ENCODE data around the gene PSMB5. TPM values are rescaled to one million over a fixed set of nuclear protein-coding genes. Genes with fewer than 3 reads are reported as not detected.

PSMB5 gene
- total and polyA plus RNA-seq, 2 of the 13 experiments (the other 11 are each of a cell fraction or from before 2014, with no cell fraction given): 705 to 871 TPM

GRCh38 chr14:23006544-23007419, 27.9 kb downstream of the PSMB5 start (continued):
- TF ChIP-seq ZBTB10 (CRISPR knock-in tag; IDR thresholded peaks at IDR 0.05; ENCODE audit: borderline replicate concordance) (peak; percentile 91), ELF4 (CRISPR knock-in tag; IDR thresholded peaks at IDR 0.05; ENCODE audit: borderline replicate concordance) (peak; percentile 57; the same call in 1 of the 2 replicates), ZNF644 (CRISPR knock-in tag; IDR thresholded peaks at IDR 0.05; ENCODE audit: low read depth) (peak; percentile 50), ISL2 (CRISPR knock-in tag; IDR thresholded peaks at IDR 0.05) (peak; percentile 93), TP53 (CRISPR knock-in tag; conservative IDR thresholded peaks at IDR 0.05) (peak; percentile 92; the same call in 1 of the 2 replicates), SRSF1 (optimal IDR thresholded peaks at IDR 0.05; ENCODE audit: low read depth, low read length) (peak; percentile 97), MAF1 (CRISPR knock-in tag; IDR thresholded peaks at IDR 0.05; ENCODE audit: borderline replicate concordance) (peak; percentile 96), NKX3-1 (CRISPR knock-in tag; IDR thresholded peaks at IDR 0.05) (peak; percentile 98), CHCHD3 (CRISPR knock-in tag; IDR thresholded peaks at IDR 0.05) (peak; percentile 92; the same call in 1 of the 2 replicates), ZMYM2 (CRISPR knock-in tag; IDR thresholded peaks at IDR 0.05) (peak; percentile 100), ZNF234 (CRISPR knock-in tag; conservative IDR thresholded peaks at IDR 0.05) (peak; percentile 98), NR2F6 (IDR thresholded peaks at IDR 0.05) (no peak; the same call in 1 of the 2 replicates), NR2F6 (CRISPR knock-in tag; IDR thresholded peaks at IDR 0.05) (peak; percentile 88), ZNF841 (CRISPR knock-in tag; IDR thresholded peaks at IDR 0.05; ENCODE audit: borderline replicate concordance) (peak; percentile 94), ZSCAN29 (CRISPR knock-in tag; conservative IDR thresholded peaks at IDR 0.05) (peak; percentile 100), HNRNPH1 (optimal IDR thresholded peaks at IDR 0.05; ENCODE audit: low read depth, low read length) (no peak), HOXA9 (CRISPR knock-in tag; IDR thresholded peaks at IDR 0.05; ENCODE audit: borderline replicate concordance) (peak; percentile 98), ATAD3A (CRISPR knock-in tag; IDR thresholded peaks at IDR 0.05) (peak; percentile 95), ZNF616 (CRISPR knock-in tag; IDR thresholded peaks at IDR 0.05; ENCODE audit: low read depth) (peak; percentile 98; the same call in 1 of the 2 replicates), PTBP1 (IDR thresholded peaks at IDR 0.05; ENCODE audit: low read depth, low read length, poor library complexity, severe bottlenecking) (peak; percentile 98), ZNF75D (CRISPR knock-in tag; IDR thresholded peaks at IDR 0.05; ENCODE audit: borderline replicate concordance) (no peak)
- TF ChIP-seq, protein P1, sequence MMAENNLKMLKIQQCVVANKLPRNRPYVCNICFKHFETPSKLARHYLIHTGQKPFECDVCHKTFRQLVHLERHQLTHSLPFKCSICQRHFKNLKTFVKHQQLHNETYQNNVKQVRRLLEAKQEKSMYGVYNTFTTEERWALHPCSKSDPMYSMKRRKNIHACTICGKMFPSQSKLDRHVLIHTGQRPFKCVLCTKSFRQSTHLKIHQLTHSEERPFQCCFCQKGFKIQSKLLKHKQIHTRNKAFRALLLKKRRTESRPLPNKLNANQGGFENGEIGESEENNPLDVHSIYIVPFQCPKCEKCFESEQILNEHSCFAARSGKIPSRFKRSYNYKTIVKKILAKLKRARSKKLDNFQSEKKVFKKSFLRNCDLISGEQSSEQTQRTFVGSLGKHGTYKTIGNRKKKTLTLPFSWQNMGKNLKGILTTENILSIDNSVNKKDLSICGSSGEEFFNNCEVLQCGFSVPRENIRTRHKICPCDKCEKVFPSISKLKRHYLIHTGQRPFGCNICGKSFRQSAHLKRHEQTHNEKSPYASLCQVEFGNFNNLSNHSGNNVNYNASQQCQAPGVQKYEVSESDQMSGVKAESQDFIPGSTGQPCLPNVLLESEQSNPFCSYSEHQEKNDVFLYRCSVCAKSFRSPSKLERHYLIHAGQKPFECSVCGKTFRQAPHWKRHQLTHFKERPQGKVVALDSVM (CRISPR knock-in tag; IDR thresholded peaks at IDR 0.05): peak; percentile 82
- TF ChIP-seq, protein P2, sequence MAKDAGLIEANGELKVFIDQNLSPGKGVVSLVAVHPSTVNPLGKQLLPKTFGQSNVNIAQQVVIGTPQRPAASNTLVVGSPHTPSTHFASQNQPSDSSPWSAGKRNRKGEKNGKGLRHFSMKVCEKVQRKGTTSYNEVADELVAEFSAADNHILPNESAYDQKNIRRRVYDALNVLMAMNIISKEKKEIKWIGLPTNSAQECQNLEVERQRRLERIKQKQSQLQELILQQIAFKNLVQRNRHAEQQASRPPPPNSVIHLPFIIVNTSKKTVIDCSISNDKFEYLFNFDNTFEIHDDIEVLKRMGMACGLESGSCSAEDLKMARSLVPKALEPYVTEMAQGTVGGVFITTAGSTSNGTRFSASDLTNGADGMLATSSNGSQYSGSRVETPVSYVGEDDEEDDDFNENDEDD (CRISPR knock-in tag; IDR thresholded peaks at IDR 0.05; ENCODE audit: borderline replicate concordance): peak; percentile 98
